Breast epithelium (tissue), 3 donors: ENCODE data around the gene ROR2.

Experiments used
- CTCF ChIP-seq, 3 donors: fragments of 450-650 bp; IDR thresholded peaks; one replicate each; pipeline ENCODE4 v1.5.1; 2016 to 2017; ENCODE audit warnings: antibody characterized with exemption in 3 of 3, mild to moderate bottlenecking in 3 of 3, moderate library complexity in 3 of 3
- POLR2AphosphoS5 ChIP-seq, 3 donors: sonication (generic); formaldehyde crosslinking; IDR thresholded peaks; one replicate each; pipeline ENCODE4 v1.6.1; 2017; ENCODE audit warnings: antibody characterized with exemption in 3 of 3

DNA sequence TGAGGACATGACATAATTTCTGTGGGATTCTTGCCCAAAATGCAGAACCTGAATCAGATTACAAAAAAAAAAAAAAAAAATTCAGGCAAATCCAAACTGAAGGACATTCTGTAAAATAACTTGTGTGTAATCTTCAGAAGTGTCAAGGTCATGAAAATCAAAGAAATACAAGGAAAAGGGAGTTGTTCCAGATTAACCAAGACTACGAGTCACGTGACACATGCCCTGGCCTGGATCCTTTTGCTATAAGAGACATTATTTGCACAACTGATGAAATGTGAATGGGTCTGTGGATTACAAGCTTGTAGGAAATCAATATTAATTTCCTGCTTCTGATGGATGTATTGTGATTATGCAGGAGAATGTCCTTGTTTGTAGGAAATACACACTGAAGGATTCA, 309.6 kb downstream of the ROR2 start:
- no peak for TF ChIP-seq CTCF (IDR thresholded peaks at IDR 0.05)
- TF ChIP-seq POLR2AphosphoS5 (IDR thresholded peaks at IDR 0.05) = no peak
